K562 (cell line): ENCODE data around the gene PARPBP.

ENCODE experiments used
- ETV1 ChIP-seq: fragments of 450-650 bp; conservative IDR thresholded peaks from 2 replicates; pipeline ENCODE4 v1.6.1; 2016; ENCODE audit warnings: missing genetic modification characterization, control low read depth, low read depth, missing compliant biosample characterization
- GABPA ChIP-seq: fragments of 200-800 bp; sonication (Bioruptor generic); conservative IDR thresholded peaks from 2 replicates; pipeline ENCODE4 v1.6.1; 2016; ENCODE audit warnings: low read depth, missing genetic modification characterization, missing compliant biosample characterization
- NFIX ChIP-seq: fragments of 250-450 bp; sonication (Bioruptor Pico); IDR thresholded peaks from 2 replicates; pipeline ENCODE4 v1.4.0; 2020; ENCODE audit warnings: low read depth, mild to moderate bottlenecking, moderate library complexity
- NR3C1 ChIP-seq: sonication (generic); formaldehyde crosslinking; IDR thresholded peaks from 2 replicates; pipeline ENCODE4 v1.8.1; 2022; ENCODE audit warnings: missing genetic modification reagents
- NRF1 ChIP-seq, 2 experiments: fragments of 450-650 bp; IDR thresholded peaks in 1 of 2; conservative IDR thresholded peaks in 1 of 2; 2 replicates each; pipeline ENCODE4 v1.6.1; 2014; ENCODE audit warnings: mild to moderate bottlenecking in 2 of 2
- SIN3B ChIP-seq: fragments of 450-650 bp; IDR thresholded peaks from 2 replicates; pipeline ENCODE4 v1.6.1; 2017; ENCODE audit warnings: low read depth, mild to moderate bottlenecking, moderate library complexity
- SP1 ChIP-seq: sonication (generic); formaldehyde crosslinking; IDR thresholded peaks from 2 replicates; pipeline ENCODE4 v1.8.1; 2022; ENCODE audit warnings: mild to moderate bottlenecking, missing genetic modification reagents
- TBL1XR1 ChIP-seq, 2 experiments: IDR thresholded peaks; 2 replicates each; pipeline ENCODE4 v1.6.1; 2012; ENCODE audit warnings: improper control_type of control experiment in 2 of 2, low read length in 2 of 2, mild to moderate bottlenecking in 1 of 2
- XRCC5 ChIP-seq: fragments of 200-400 bp; formaldehyde crosslinking; IDR thresholded peaks from 2 replicates; pipeline ENCODE4 v1.6.1; 2017; ENCODE audit warnings: low read depth, mild to moderate bottlenecking, low read length
- ZSCAN29 ChIP-seq: fragments of 450-650 bp; IDR thresholded peaks from 2 replicates; pipeline ENCODE4 v1.6.1; 2017
- TF ChIP-seq, protein P1 (sequence below): fragments of 450-650 bp; IDR thresholded peaks from 2 replicates; pipeline ENCODE4 v1.6.1; 2017; ENCODE audit warnings: mild to moderate bottlenecking, moderate library complexity
- TF ChIP-seq, protein P2 (sequence below), 3 experiments: IDR thresholded peaks in 2 of 3; conservative IDR thresholded peaks in 1 of 3; 2 replicates each; pipeline ENCODE4 v1.5.1; 2011 to 2012; ENCODE audit warnings: low read length in 3 of 3, mild to moderate bottlenecking in 3 of 3, control low read depth in 2 of 3, improper control_type of control experiment in 1 of 3, inconsistent platforms in 1 of 3, low read depth in 1 of 3, mixed read lengths in 1 of 3, moderate library complexity in 1 of 3; ENCODE audit not compliant: insufficient read depth in 2 of 3
- TF ChIP-seq, protein P3 (sequence below), 2 experiments: fragments of 450-650 bp in 1 of 2; sonication (generic) in 1 of 2; formaldehyde crosslinking in 1 of 2; IDR thresholded peaks; 2 replicates each; pipeline versions ENCODE4 v1.7.1 to v1.9.0; 2016 to 2022; ENCODE audit warnings: inconsistent platforms in 1 of 2, mild to moderate bottlenecking in 1 of 2, missing genetic modification reagents in 1 of 2
- TF ChIP-seq, protein P4 (sequence below): fragments of 250-450 bp; sonication (Bioruptor Pico); IDR thresholded peaks from 2 replicates; pipeline ENCODE4 v1.8.0; 2022; ENCODE audit warnings: inconsistent platforms, mild to moderate bottlenecking, moderate library complexity, borderline replicate concordance

DNA sequence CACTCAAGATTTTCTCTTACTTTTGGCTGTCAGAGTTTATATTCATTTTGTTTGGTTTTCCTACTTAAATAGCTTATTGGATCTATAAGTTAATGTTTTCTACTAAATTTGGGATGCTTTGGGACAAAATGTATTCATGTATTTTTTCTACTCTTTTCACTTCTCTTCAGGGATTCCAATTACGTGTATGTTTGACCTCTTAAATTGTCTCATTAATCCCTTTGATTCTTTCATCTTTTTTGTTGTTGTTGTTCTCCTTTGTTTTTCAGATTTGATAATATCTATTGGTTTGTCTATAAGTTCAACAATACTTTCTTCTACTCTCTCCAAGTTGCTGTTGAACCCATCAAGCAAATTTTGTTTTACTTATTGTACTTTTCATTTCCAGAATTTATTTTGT lies 43.4 kb downstream of the PARPBP start:
- TF ChIP-seq, protein P1, sequence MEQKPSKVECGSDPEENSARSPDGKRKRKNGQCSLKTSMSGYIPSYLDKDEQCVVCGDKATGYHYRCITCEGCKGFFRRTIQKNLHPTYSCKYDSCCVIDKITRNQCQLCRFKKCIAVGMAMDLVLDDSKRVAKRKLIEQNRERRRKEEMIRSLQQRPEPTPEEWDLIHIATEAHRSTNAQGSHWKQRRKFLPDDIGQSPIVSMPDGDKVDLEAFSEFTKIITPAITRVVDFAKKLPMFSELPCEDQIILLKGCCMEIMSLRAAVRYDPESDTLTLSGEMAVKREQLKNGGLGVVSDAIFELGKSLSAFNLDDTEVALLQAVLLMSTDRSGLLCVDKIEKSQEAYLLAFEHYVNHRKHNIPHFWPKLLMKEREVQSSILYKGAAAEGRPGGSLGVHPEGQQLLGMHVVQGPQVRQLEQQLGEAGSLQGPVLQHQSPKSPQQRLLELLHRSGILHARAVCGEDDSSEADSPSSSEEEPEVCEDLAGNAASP = no peak
- TF ChIP-seq ETV1 (tag) = no peak
- TF ChIP-seq, protein P2, sequence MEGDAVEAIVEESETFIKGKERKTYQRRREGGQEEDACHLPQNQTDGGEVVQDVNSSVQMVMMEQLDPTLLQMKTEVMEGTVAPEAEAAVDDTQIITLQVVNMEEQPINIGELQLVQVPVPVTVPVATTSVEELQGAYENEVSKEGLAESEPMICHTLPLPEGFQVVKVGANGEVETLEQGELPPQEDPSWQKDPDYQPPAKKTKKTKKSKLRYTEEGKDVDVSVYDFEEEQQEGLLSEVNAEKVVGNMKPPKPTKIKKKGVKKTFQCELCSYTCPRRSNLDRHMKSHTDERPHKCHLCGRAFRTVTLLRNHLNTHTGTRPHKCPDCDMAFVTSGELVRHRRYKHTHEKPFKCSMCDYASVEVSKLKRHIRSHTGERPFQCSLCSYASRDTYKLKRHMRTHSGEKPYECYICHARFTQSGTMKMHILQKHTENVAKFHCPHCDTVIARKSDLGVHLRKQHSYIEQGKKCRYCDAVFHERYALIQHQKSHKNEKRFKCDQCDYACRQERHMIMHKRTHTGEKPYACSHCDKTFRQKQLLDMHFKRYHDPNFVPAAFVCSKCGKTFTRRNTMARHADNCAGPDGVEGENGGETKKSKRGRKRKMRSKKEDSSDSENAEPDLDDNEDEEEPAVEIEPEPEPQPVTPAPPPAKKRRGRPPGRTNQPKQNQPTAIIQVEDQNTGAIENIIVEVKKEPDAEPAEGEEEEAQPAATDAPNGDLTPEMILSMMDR (IDR thresholded peaks at IDR 0.05 in 2 of 3, conservative IDR thresholded peaks at IDR 0.05 in 1 of 3; ENCODE audit: insufficient read depth in 2 of 3, low read depth in 1 of 3, low read length in 3 of 3) = no peak
- no peak for TF ChIP-seq SP1 (CRISPR knock-in tag)
- no peak for TF ChIP-seq ZSCAN29
- TF ChIP-seq, protein P3, sequence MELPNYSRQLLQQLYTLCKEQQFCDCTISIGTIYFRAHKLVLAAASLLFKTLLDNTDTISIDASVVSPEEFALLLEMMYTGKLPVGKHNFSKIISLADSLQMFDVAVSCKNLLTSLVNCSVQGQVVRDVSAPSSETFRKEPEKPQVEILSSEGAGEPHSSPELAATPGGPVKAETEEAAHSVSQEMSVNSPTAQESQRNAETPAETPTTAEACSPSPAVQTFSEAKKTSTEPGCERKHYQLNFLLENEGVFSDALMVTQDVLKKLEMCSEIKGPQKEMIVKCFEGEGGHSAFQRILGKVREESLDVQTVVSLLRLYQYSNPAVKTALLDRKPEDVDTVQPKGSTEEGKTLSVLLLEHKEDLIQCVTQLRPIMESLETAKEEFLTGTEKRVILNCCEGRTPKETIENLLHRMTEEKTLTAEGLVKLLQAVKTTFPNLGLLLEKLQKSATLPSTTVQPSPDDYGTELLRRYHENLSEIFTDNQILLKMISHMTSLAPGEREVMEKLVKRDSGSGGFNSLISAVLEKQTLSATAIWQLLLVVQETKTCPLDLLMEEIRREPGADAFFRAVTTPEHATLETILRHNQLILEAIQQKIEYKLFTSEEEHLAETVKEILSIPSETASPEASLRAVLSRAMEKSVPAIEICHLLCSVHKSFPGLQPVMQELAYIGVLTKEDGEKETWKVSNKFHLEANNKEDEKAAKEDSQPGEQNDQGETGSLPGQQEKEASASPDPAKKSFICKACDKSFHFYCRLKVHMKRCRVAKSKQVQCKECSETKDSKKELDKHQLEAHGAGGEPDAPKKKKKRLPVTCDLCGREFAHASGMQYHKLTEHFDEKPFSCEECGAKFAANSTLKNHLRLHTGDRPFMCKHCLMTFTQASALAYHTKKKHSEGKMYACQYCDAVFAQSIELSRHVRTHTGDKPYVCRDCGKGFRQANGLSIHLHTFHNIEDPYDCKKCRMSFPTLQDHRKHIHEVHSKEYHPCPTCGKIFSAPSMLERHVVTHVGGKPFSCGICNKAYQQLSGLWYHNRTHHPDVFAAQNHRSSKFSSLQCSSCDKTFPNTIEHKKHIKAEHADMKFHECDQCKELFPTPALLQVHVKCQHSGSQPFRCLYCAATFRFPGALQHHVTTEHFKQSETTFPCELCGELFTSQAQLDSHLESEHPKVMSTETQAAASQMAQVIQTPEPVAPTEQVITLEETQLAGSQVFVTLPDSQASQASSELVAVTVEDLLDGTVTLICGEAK (IDR thresholded peaks at IDR 0.05) = no peak
- TF ChIP-seq, protein P3 (CRISPR knock-in tag; IDR thresholded peaks at IDR 0.05) = no peak
- no peak for TF ChIP-seq NFIX
- TF ChIP-seq GABPA (tag) = no peak
- TF ChIP-seq SIN3B = no peak
- TF ChIP-seq TBL1XR1 (IDR thresholded peaks at IDR 0.05; ENCODE audit: low read length in 2 of 2) = no peak
- no peak for TF ChIP-seq NR3C1
- TF ChIP-seq XRCC5 = no peak
- no peak for TF ChIP-seq NRF1 (conservative IDR thresholded peaks at IDR 0.05 in 1 of 2, IDR thresholded peaks at IDR 0.05 in 1 of 2)
- TF ChIP-seq, protein P4, sequence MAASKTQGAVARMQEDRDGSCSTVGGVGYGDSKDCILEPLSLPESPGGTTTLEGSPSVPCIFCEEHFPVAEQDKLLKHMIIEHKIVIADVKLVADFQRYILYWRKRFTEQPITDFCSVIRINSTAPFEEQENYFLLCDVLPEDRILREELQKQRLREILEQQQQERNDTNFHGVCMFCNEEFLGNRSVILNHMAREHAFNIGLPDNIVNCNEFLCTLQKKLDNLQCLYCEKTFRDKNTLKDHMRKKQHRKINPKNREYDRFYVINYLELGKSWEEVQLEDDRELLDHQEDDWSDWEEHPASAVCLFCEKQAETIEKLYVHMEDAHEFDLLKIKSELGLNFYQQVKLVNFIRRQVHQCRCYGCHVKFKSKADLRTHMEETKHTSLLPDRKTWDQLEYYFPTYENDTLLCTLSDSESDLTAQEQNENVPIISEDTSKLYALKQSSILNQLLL (CRISPR knock-in tag) = no peak
